H1 (cell line): ENCODE measurements around the gene SCYGR7. TPM values are rescaled to one million over a fixed set of nuclear protein-coding genes. Genes with fewer than 3 reads are reported as not detected.

ENCODE experiments used
- CTCF ChIA-PET: fragments of 300-600 bp; sonication (Branson Sonifier 250); formaldehyde crosslinking; loops from one replicate; lab custom pipeline; 2021; ENCODE audit not compliant: partially characterized antibody; lab: Charles Lee
- POLR2A ChIA-PET: fragments of 300-600 bp; sonication (Branson Sonifier 250); formaldehyde crosslinking; loops from one replicate; lab custom pipeline; 2021; ENCODE audit warnings: inconsistent platforms; ENCODE audit not compliant: partially characterized antibody; lab: Charles Lee
- DNase-seq, 2 experiments: peaks; one replicate each; pipeline versions ENCODE4 v3.0.0 to v3.0.0-alpha.2; 2010 to 2022; ENCODE audit warnings: low spot score in 2 of 2, low read depth in 1 of 2, mixed read lengths in 1 of 2
- FAIRE-seq: peaks from 2 replicates; lab custom pipeline; 2011; peaks lifted over from hg19 to GRCh38; lab: Jason Lieb, UNC
- H2AFZ ChIP-seq: 2 replicates; pipeline ENCODE4 v1.8.1; 2012; ENCODE audit warnings: low read length, inconsistent platforms
- H2AK5ac ChIP-seq: 2 replicates; pipeline ENCODE4 v1.6.1; 2013; ENCODE audit warnings: low read depth, low read length
- H2BK120ac ChIP-seq: replicated peaks from 2 replicates; pipeline ENCODE3; 2013; ENCODE audit warnings: low read depth, low read length, inconsistent platforms
- H2BK12ac ChIP-seq: 2 replicates; pipeline ENCODE4 v1.6.1; 2013; ENCODE audit warnings: low read depth, low read length
- H2BK15ac ChIP-seq: 2 replicates; pipeline ENCODE4 v1.6.1; 2013; ENCODE audit warnings: low read length
- H2BK20ac ChIP-seq: 2 replicates; pipeline ENCODE4 v1.6.1; 2013; ENCODE audit warnings: low read length
- H2BK5ac ChIP-seq: 2 replicates; pipeline ENCODE4 v1.6.1; 2013; ENCODE audit warnings: low read depth, low read length
- H3K14ac ChIP-seq: 2 replicates; pipeline ENCODE4 v1.6.1; 2013; ENCODE audit warnings: inconsistent platforms; ENCODE audit not compliant: insufficient read length
- H3K18ac ChIP-seq: 2 replicates; pipeline ENCODE4 v1.6.1; 2013; ENCODE audit warnings: low read length; ENCODE audit errors: extremely low read depth
- H3K23ac ChIP-seq: 2 replicates; pipeline ENCODE4 v1.6.1; 2013; ENCODE audit warnings: inconsistent platforms; ENCODE audit not compliant: insufficient read length
- H3K23me2 ChIP-seq: 2 replicates; pipeline ENCODE4 v1.6.1; 2013; ENCODE audit warnings: low read depth, low read length
- H3K27ac ChIP-seq: 2 replicates; pipeline ENCODE4 v1.6.1; 2011; ENCODE audit warnings: low read depth, low read length, inconsistent platforms
- H3K27me3 ChIP-seq, 4 experiments: replicated peaks in 1 of 4; 1 replicate in 1 of 4; 2 replicates in 3 of 4; pipeline versions ENCODE4 v1.6.1 to v1.8.1; 2011 to 2013; ENCODE audit warnings: low read length in 3 of 4, mild to moderate bottlenecking in 3 of 4, inconsistent platforms in 2 of 4, mixed read lengths in 2 of 4, moderate library complexity in 1 of 4; ENCODE audit not compliant: control insufficient read depth in 3 of 4, insufficient read depth in 3 of 4; ENCODE audit errors: extremely low read depth in 1 of 4
- H3K36me3 ChIP-seq, 4 experiments: 2 replicates each; pipeline versions ENCODE4 v1.6.1 to v1.8.1; 2011 to 2013; ENCODE audit warnings: mild to moderate bottlenecking in 4 of 4, low read length in 3 of 4, moderate library complexity in 2 of 4, control low read depth in 1 of 4, inconsistent platforms in 1 of 4; ENCODE audit not compliant: insufficient read depth in 4 of 4, control insufficient read depth in 2 of 4
- H3K4ac ChIP-seq: replicated peaks from 2 replicates; pipeline ENCODE3; 2013; ENCODE audit warnings: low read length, low read depth, mixed read lengths, inconsistent platforms; ENCODE audit not compliant: insufficient read length
- H3K4me1 ChIP-seq, 4 experiments: replicated peaks in 1 of 4; 1 replicate in 1 of 4; 2 replicates in 3 of 4; pipeline versions ENCODE4 v1.6.1 to v1.8.1; 2011 to 2013; ENCODE audit warnings: low read length in 3 of 4, inconsistent platforms in 2 of 4, mixed read lengths in 1 of 4; ENCODE audit not compliant: insufficient read depth in 4 of 4, control insufficient read depth in 3 of 4
- H3K4me2 ChIP-seq, 2 experiments: 2 replicates each; pipeline versions ENCODE4 v1.6.1 to v1.8.1; 2011 to 2013; ENCODE audit warnings: low read depth in 2 of 2, low read length in 2 of 2, control low read depth in 1 of 2, inconsistent platforms in 1 of 2, mild to moderate bottlenecking in 1 of 2; ENCODE audit not compliant: insufficient read depth in 1 of 2
- H3K4me3 ChIP-seq, 4 experiments: fragments of 200-600, 300-600 bp in 1 of 4; sonication (generic), shearing (Covaris generic), sonication (Bioruptor Twin) in 1 of 4; 2 replicates each; pipeline versions ENCODE4 v1.5.1 to v1.8.1; 2011 to 2016; ENCODE audit warnings: low read length in 4 of 4, low read depth in 3 of 4, control low read depth in 2 of 4, inconsistent platforms in 2 of 4, mild to moderate bottlenecking in 2 of 4, mixed read lengths in 1 of 4, moderate library complexity in 1 of 4; ENCODE audit not compliant: insufficient read depth in 2 of 4; ENCODE audit errors: extremely low read depth in 1 of 4
- H3K56ac ChIP-seq: replicated peaks from 2 replicates; pipeline ENCODE3; 2013; ENCODE audit warnings: low read depth, mild to moderate bottlenecking, mixed read lengths, low read length, inconsistent platforms; ENCODE audit not compliant: insufficient read length
- H3K79me1 ChIP-seq: 2 replicates; pipeline ENCODE4 v1.6.1; 2013; ENCODE audit warnings: low read depth, low read length, control low read depth
- H3K79me2 ChIP-seq, 2 experiments: 2 replicates each; pipeline versions ENCODE4 v1.6.1 to v1.8.1; 2012 to 2013; ENCODE audit warnings: low read length in 2 of 2, mild to moderate bottlenecking in 2 of 2, inconsistent platforms in 1 of 2; ENCODE audit not compliant: insufficient read depth in 2 of 2, control insufficient read depth in 1 of 2
- H3K9ac ChIP-seq, 4 experiments: replicated peaks in 1 of 4; 1 replicate in 1 of 4; 2 replicates in 3 of 4; pipeline versions ENCODE4 v1.6.1 to v1.8.1; 2011 to 2013; ENCODE audit warnings: low read depth in 3 of 4, low read length in 3 of 4, control low read depth in 2 of 4, mild to moderate bottlenecking in 2 of 4, moderate library complexity in 2 of 4, inconsistent platforms in 1 of 4; ENCODE audit errors: extremely low read depth in 1 of 4
- H3K9me3 ChIP-seq, 2 experiments: 2 replicates each; pipeline versions ENCODE4 v1.6.1 to v1.8.1; 2012 to 2013; ENCODE audit warnings: mild to moderate bottlenecking in 2 of 2, moderate library complexity in 2 of 2, control low read depth in 1 of 2, inconsistent platforms in 1 of 2, low read depth in 1 of 2, low read length in 1 of 2, mixed read lengths in 1 of 2; ENCODE audit not compliant: insufficient read depth in 2 of 2
- H4K20me1 ChIP-seq, 2 experiments: replicated peaks in 1 of 2; 2 replicates each; pipeline versions ENCODE3 to v1.8.1; 2011 to 2013; ENCODE audit warnings: inconsistent platforms in 2 of 2, low read length in 2 of 2, mild to moderate bottlenecking in 1 of 2; ENCODE audit not compliant: insufficient read depth in 2 of 2, control insufficient read depth in 1 of 2
- H4K5ac ChIP-seq: 2 replicates; pipeline ENCODE4 v1.6.1; 2013; ENCODE audit warnings: low read length, low read depth, mixed read lengths, inconsistent platforms; ENCODE audit not compliant: insufficient read length
- H4K8ac ChIP-seq: 2 replicates; pipeline ENCODE4 v1.8.0; 2013; ENCODE audit warnings: mild to moderate bottlenecking, moderate library complexity, low read length, inconsistent platforms; ENCODE audit not compliant: insufficient read depth; ENCODE audit errors: extremely low read depth
- H4K91ac ChIP-seq: replicated peaks from 2 replicates; pipeline ENCODE3; 2013; ENCODE audit warnings: low read length, mixed read lengths, inconsistent platforms; ENCODE audit not compliant: insufficient read length
- BACH1 ChIP-seq: IDR thresholded peaks from 2 replicates; pipeline ENCODE4 v1.6.1; 2012; ENCODE audit warnings: low read length, improper control_type of control experiment
- GABPA ChIP-seq: IDR thresholded peaks from 2 replicates; pipeline ENCODE4 v1.6.1; 2011; ENCODE audit warnings: mild to moderate bottlenecking, low read length, moderate library complexity, borderline replicate concordance; ENCODE audit not compliant: insufficient read depth
- HDAC6 ChIP-seq: IDR thresholded peaks from one replicate; pipeline ENCODE4 v1.7.1; 2012; ENCODE audit warnings: low read depth, mild to moderate bottlenecking, inconsistent platforms, low read length, moderate library complexity
- JUN ChIP-seq: IDR thresholded peaks from 2 replicates; pipeline ENCODE4 v1.6.1; 2011; ENCODE audit warnings: low read depth, mild to moderate bottlenecking, improper control_type of control experiment, low read length
- KDM4A ChIP-seq: IDR thresholded peaks from one replicate; pipeline ENCODE4 v1.7.1; 2012; ENCODE audit warnings: low read depth, mild to moderate bottlenecking, moderate library complexity, low read length, inconsistent platforms; ENCODE audit not compliant: severe bottlenecking
- KDM5A ChIP-seq: fragments of 200-600 bp; IDR thresholded peaks from 2 replicates; pipeline ENCODE4 v1.7.1; 2012; ENCODE audit warnings: mild to moderate bottlenecking, low read length, inconsistent platforms, mixed read lengths
- NRF1 ChIP-seq: IDR thresholded peaks from 2 replicates; pipeline ENCODE4 v1.6.1; 2011; ENCODE audit warnings: mild to moderate bottlenecking, low read depth, low read length, improper control_type of control experiment
- POU5F1 ChIP-seq: IDR thresholded peaks from 2 replicates; pipeline ENCODE4 v1.6.1; 2011; ENCODE audit warnings: low read depth, mild to moderate bottlenecking, low read length, moderate library complexity
- SP1 ChIP-seq: IDR thresholded peaks from 2 replicates; pipeline ENCODE4 v1.6.1; 2011; ENCODE audit warnings: low read depth, low read length
- SP4 ChIP-seq: IDR thresholded peaks from 2 replicates; pipeline ENCODE4 v1.6.1; 2012; ENCODE audit warnings: low read length, inconsistent platforms
- SUZ12 ChIP-seq: fragments of 200-600 bp; sonication (generic); IDR thresholded peaks from 2 replicates; pipeline ENCODE4 v1.6.1; 2012; ENCODE audit warnings: mild to moderate bottlenecking, inconsistent platforms, low read length, moderate library complexity, mixed read lengths
- YY1 ChIP-seq: IDR thresholded peaks from 2 replicates; pipeline ENCODE4 v1.6.1; 2011; ENCODE audit warnings: low read depth, mild to moderate bottlenecking, low read length
- WGBS, 2 experiments: shearing (Covaris generic) in 1 of 2; methylation state at CpG; one replicate each; pipeline versions ENCODE4 v1.1.6 to v1.1.7; 2013 to 2015; ENCODE audit warnings: low lambda C conversion rate in 2 of 2, mixed read lengths in 2 of 2, inconsistent platforms in 1 of 2, low coverage in 1 of 2, missing lambda C conversion rate in 1 of 2; ENCODE audit not compliant: insufficient replicate concordance in 2 of 2, insufficient coverage in 1 of 2, insufficient read length in 1 of 2; ENCODE audit errors: extremely low coverage in 1 of 2, missing lambda C conversion rate in 1 of 2; 5-methylcytosine and 5-hydroxymethylcytosine counted together
- polyA plus RNA-seq, 7 experiments: library from polyadenylated mRNA; depleted of rRNA in 3 of 7; stranded (reverse) in 5 of 7; unstranded in 2 of 7; fragments of >200 nt in 5 of 7; fragments of 200-250 nt in 2 of 7; gene quantifications; 1 replicate in 5 of 7; 2 replicates in 1 of 7; 4 replicates in 1 of 7; pipeline versions ENCODE4 v1.2.1 to v1.2.3, GENCODE V29; 2011 to 2013; ENCODE audit warnings: missing spikeins in 2 of 7, mixed read lengths in 2 of 7
- total RNA-seq: library from RNA; stranded (reverse); fragmentation: NEBNext Ultra II Directional; extraction: Animal tissue kit (Norgen Biotek cat#: 25700); gene quantifications from 2 replicates; pipeline ENCODE4 v1.2.1, GENCODE V29; 2021
- TF ChIP-seq, protein P1 (sequence below), 3 experiments: IDR thresholded peaks; 1 replicate in 2 of 3; 2 replicates in 1 of 3; pipeline versions ENCODE4 v1.5.1 to v1.6.1; 2011; ENCODE audit warnings: low read length in 3 of 3, mild to moderate bottlenecking in 3 of 3, inconsistent platforms in 2 of 3, low read depth in 1 of 3, moderate library complexity in 1 of 3; ENCODE audit not compliant: insufficient read depth in 1 of 3; ENCODE audit errors: control extremely low read depth in 1 of 3

The SCYGR7 gene
- total and polyA plus RNA-seq, 2 of the 8 experiments (the other 6 are each of a cell fraction or from before 2014, with no cell fraction given), result not detected

DNA sequence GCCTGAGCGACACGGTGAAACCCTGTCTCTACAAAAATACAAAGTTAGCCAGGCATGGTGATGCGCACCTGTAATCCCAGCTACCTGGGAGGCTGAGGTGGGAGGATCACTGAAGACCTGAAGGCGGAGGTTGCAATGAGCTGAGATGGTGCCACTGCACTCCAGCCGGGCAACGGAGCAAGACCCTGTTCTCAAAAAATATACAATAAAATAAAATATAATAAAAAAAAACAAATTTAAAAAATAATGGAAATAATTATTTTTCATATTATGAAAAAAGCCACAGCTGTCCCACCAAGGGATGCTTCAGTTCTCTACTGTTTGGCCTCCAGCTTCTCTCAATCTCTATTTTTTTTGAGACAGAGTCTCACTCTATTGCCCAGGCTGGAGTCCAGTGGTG is 20.7 kb upstream of the SCYGR7 start:
- no peaks in the 10 kb centered on the region for H3K9me3 ChIP-seq
- no peaks in the 10 kb centered on the region for H3K27me3 ChIP-seq
- no peak overlapping the region for H4K91ac ChIP-seq
- H4K20me1 ChIP-seq, result no peaks in the 10 kb centered on the region
- H3K4me3 ChIP-seq, result no peak overlapping the region
- H2AK5ac ChIP-seq, result no peak overlapping the region
- no peak overlapping the region for H3K56ac ChIP-seq
- H3K4ac ChIP-seq, result no peak overlapping the region
- H3K27ac ChIP-seq, result no peak overlapping the region
- H2BK120ac ChIP-seq, result no peak overlapping the region
- H3K36me3 ChIP-seq, result no peaks in the 10 kb centered on the region
- no peak overlapping the region for H3K18ac ChIP-seq
- ChIA-PET CTCF (interaction anchor here (1.1 to 1.4 kb wide), 2 partner anchors 13 to 34 kb away, joined by 3 read pairs; no protein-coding TSS in a partner anchor), POLR2A (interaction anchor here (0.6 kb wide), 1 partner anchor 83 kb away, joined by 4 read pairs; no protein-coding TSS in a partner anchor)
- H4K8ac ChIP-seq, result no peak overlapping the region
- H2BK12ac ChIP-seq, result no peak overlapping the region
- no peaks in the 10 kb centered on the region for H3K4me1 ChIP-seq
- H3K14ac ChIP-seq, result no peak overlapping the region
- H3K9ac ChIP-seq, result no peak overlapping the region
- no peak overlapping the region for H2BK5ac ChIP-seq
- no peaks in the 10 kb centered on the region for H3K23me2 ChIP-seq
- H3K4me2 ChIP-seq, result no peak overlapping the region
- H3K79me1 ChIP-seq, result no peaks in the 10 kb centered on the region
- no peak for DNase-seq
- H2BK20ac ChIP-seq, result no peak overlapping the region
- H3K23ac ChIP-seq, result no peak overlapping the region
- H3K79me2 ChIP-seq, result no peaks in the 10 kb centered on the region
- FAIRE-seq, result no peak
- no peak overlapping the region for H2BK15ac ChIP-seq
- 88% methylated on average over 6 of the region's 6 CpGs; no CpG with 5 or more reads in 1 of the 2 experiments for WGBS, 2 experiments
- H2AFZ ChIP-seq, result no peak overlapping the region
- H4K5ac ChIP-seq, result no peak overlapping the region
- TF ChIP-seq POU5F1, result no peak
- no peak for TF ChIP-seq NRF1
- no peak for TF ChIP-seq KDM5A
- TF ChIP-seq SUZ12, result no peak
- TF ChIP-seq KDM4A, result no peak
- TF ChIP-seq YY1, result no peak
- TF ChIP-seq BACH1, result no peak
- TF ChIP-seq HDAC6, result no peak
- TF ChIP-seq SP1, result no peak
- TF ChIP-seq SP4, result no peak
- TF ChIP-seq, protein P1, sequence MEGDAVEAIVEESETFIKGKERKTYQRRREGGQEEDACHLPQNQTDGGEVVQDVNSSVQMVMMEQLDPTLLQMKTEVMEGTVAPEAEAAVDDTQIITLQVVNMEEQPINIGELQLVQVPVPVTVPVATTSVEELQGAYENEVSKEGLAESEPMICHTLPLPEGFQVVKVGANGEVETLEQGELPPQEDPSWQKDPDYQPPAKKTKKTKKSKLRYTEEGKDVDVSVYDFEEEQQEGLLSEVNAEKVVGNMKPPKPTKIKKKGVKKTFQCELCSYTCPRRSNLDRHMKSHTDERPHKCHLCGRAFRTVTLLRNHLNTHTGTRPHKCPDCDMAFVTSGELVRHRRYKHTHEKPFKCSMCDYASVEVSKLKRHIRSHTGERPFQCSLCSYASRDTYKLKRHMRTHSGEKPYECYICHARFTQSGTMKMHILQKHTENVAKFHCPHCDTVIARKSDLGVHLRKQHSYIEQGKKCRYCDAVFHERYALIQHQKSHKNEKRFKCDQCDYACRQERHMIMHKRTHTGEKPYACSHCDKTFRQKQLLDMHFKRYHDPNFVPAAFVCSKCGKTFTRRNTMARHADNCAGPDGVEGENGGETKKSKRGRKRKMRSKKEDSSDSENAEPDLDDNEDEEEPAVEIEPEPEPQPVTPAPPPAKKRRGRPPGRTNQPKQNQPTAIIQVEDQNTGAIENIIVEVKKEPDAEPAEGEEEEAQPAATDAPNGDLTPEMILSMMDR (IDR thresholded peaks at IDR 0.05; ENCODE audit: control extremely low read depth in 1 of 3, insufficient read depth in 1 of 3, low read depth in 1 of 3, low read length in 3 of 3), result no peak
- no peak for TF ChIP-seq JUN
- no peak for TF ChIP-seq GABPA
